GM12878 (cell line): ENCODE results near the gene GDF15. TPM values are rescaled to one million over a fixed set of nuclear protein-coding genes. Genes with fewer than 3 reads are reported as not detected.
A peak's percentile ranks its signal among the peaks of the same experiment; 100 is the strongest.

Experiments
- ATAC-seq: fragments of 200-7000 bp; cut with Tn5 transposase; 3 replicates; pipeline ENCODE4 v1.9.1; 2020; ENCODE audit warnings: mild to moderate bottlenecking, moderate library complexity
- BruUV-seq: library from RNA; stranded (reverse); fragments of 400-500 nt; replicated peaks from 2 replicates; lab custom pipeline; 2021; lab: Mats Ljungman, UMichigan
- CTCF ChIA-PET: fragments of 300-600 bp; sonication (Branson Sonifier 250); formaldehyde crosslinking; extraction: SDS; loops from one replicate; lab custom pipeline; 2021; ENCODE audit warnings: inconsistent platforms; lab: Yijun Ruan, JAX
- POLR2A ChIA-PET: fragments of 350-600 bp; formaldehyde crosslinking; extraction: SDS; loops from one replicate; lab custom pipeline; 2021; ENCODE audit warnings: inconsistent platforms; lab: Charles Lee
- RAD21 ChIA-PET: fragments of 300-600 bp; sonication (Branson Sonifier 250); formaldehyde crosslinking; loops from one replicate; lab custom pipeline; 2023; ENCODE audit warnings: antibody characterized with exemption; ENCODE audit not compliant: unreplicated experiment; lab: Charles Lee
- SMC1A ChIA-PET: fragments of 300-600 bp; sonication (Branson Sonifier 250); formaldehyde crosslinking; loops from one replicate; lab custom pipeline; 2023; ENCODE audit not compliant: unreplicated experiment, uncharacterized antibody; lab: Charles Lee
- DNase-seq: peaks from one replicate; pipeline ENCODE4 v3.0.0-alpha.2; 2011; ENCODE audit warnings: low read depth, low spot score
- FAIRE-seq: peaks from 3 replicates; lab custom pipeline; 2011; peaks lifted over from hg19 to GRCh38; lab: Jason Lieb, UNC
- H2AFZ ChIP-seq: 2 replicates; pipeline ENCODE4 v1.6.0; 2011; ENCODE audit warnings: low read depth, low read length, control low read depth; ENCODE audit not compliant: control insufficient read depth
- H3K27ac ChIP-seq: 2 replicates; pipeline ENCODE4 v1.5.1; 2011; ENCODE audit warnings: control low read depth; ENCODE audit not compliant: control insufficient read depth, insufficient read depth
- H3K27me3 ChIP-seq, 2 experiments: replicated peaks in 1 of 2; 2 replicates each; pipeline versions ENCODE4 v1.6.0 to v1.6.1; 2011; ENCODE audit warnings: low read length in 1 of 2; ENCODE audit not compliant: control insufficient read depth in 2 of 2, insufficient read depth in 2 of 2
- H3K36me3 ChIP-seq, 2 experiments: 2 replicates each; pipeline ENCODE4 v1.5.1; 2011; ENCODE audit warnings: low read length in 1 of 2; ENCODE audit not compliant: control insufficient read depth in 2 of 2, insufficient read depth in 2 of 2
- H3K4me1 ChIP-seq: 2 replicates; pipeline ENCODE4 v1.6.1; 2011; ENCODE audit warnings: mild to moderate bottlenecking, low read length, moderate library complexity, mixed read lengths; ENCODE audit not compliant: control insufficient read depth, insufficient read depth
- H3K4me2 ChIP-seq: 2 replicates; pipeline ENCODE4 v1.6.0; 2011; ENCODE audit warnings: control low read depth; ENCODE audit not compliant: control insufficient read depth, insufficient read depth
- H3K4me3 ChIP-seq: fragments of 200-600 bp; sonication (generic); 2 replicates; pipeline ENCODE4 v1.5.1; 2016
- H3K79me2 ChIP-seq: 2 replicates; pipeline ENCODE4 v1.6.0; 2011; ENCODE audit warnings: low read length; ENCODE audit not compliant: control insufficient read depth, insufficient read depth
- H3K9ac ChIP-seq: 2 replicates; pipeline ENCODE4 v1.8.0; 2011; ENCODE audit warnings: low read length, control low read depth, mixed read lengths; ENCODE audit not compliant: control insufficient read depth, insufficient read depth
- H3K9me3 ChIP-seq: replicated peaks from 3 replicates; pipeline ENCODE4 v1.5.1; 2011; ENCODE audit warnings: mild to moderate bottlenecking, low read length; ENCODE audit not compliant: control insufficient read depth, insufficient read depth
- H4K20me1 ChIP-seq: 2 replicates; pipeline ENCODE4 v1.6.0; 2011; ENCODE audit not compliant: control insufficient read depth, insufficient read depth
- IKZF1 ChIP-seq: fragments of 450-650 bp; conservative IDR thresholded peaks from 2 replicates; pipeline ENCODE4 v1.6.1; 2017; ENCODE audit warnings: antibody characterized with exemption, mild to moderate bottlenecking
- MEF2B ChIP-seq: fragments of 450-650 bp; IDR thresholded peaks from 2 replicates; pipeline ENCODE4 v1.6.1; 2018; ENCODE audit warnings: mild to moderate bottlenecking, moderate library complexity; ENCODE audit not compliant: partially characterized antibody, poor library complexity, severe bottlenecking
- SRF ChIP-seq, 2 experiments: IDR thresholded peaks; 2 replicates each; pipeline ENCODE4 v1.6.1; 2011; ENCODE audit warnings: low read depth in 2 of 2, low read length in 2 of 2, mild to moderate bottlenecking in 1 of 2, moderate library complexity in 1 of 2
- WGBS: methylation state at CpG from one replicate; pipeline ENCODE4 v1.1.6; 2016; ENCODE audit warnings: low lambda C conversion rate; ENCODE audit not compliant: insufficient replicate concordance, insufficient coverage; ENCODE audit errors: missing lambda C conversion rate; 5-methylcytosine and 5-hydroxymethylcytosine counted together
- in situ Hi-C: fragments of 300-500 bp; cut with MboI; formaldehyde crosslinking; loops from 9 replicates; pipeline ENCODE4 v1.14.3; 2018; ENCODE audit warnings: mixed read lengths
- intact Hi-C: fragments of 100-400 bp; cut with micrococcal nuclease; formaldehyde crosslinking; loops from one replicate; pipeline ENCODE4 v1.14.2; 2022; ENCODE audit not compliant: unreplicated experiment
- microRNA-seq: library from miRNA; unstranded; fragments of <30 nt; microRNA quantifications from one replicate; pipeline ENCODE4, GENCODE V29; 2018
- polyA plus RNA-seq, 11 experiments: library from polyadenylated mRNA; depleted of rRNA in 4 of 11; unstranded in 6 of 11; stranded (reverse) in 5 of 11; fragments of >200 nt; fragmentation: Nextera tagmentation in 4 of 11; fragmentation: Illumina TruSeq in 1 of 11; extraction: Ambion mirVana in 4 of 11; extraction: Trizol in 1 of 11; gene quantifications; 1 replicate in 1 of 11; 2 replicates in 10 of 11; pipeline versions ENCODE4 v1.2.1 to v1.2.3, GENCODE V29; 2011 to 2016; ENCODE audit warnings: inconsistent platforms in 2 of 11, missing spikeins in 2 of 11, low read depth in 1 of 11
- small RNA-seq: library from RNA; depleted of rRNA; stranded (forward); fragments of <200 nt; gene quantifications from one replicate; pipeline ENCODE3, GENCODE V24; 2014
- total RNA-seq, 4 experiments: library from RNA; depleted of rRNA in 3 of 4; stranded (reverse); fragments of >200 nt in 3 of 4; fragmentation: Illumina TruSeq in 1 of 4; extraction: Trizol in 1 of 4; gene quantifications; 2 replicates each; pipeline versions ENCODE4 v1.2.1 to v1.2.3, GENCODE V29; 2013 to 2021

The GDF15 gene
- total and polyA plus RNA-seq, 10 of the 15 experiments (the other 5 are each of a cell fraction or from before 2014, with no cell fraction given), result 0.11 to 3.6 (median 1.6) TPM; not detected in 1

GRCh38 chr19:18438331-18439024 is 52.5 kb downstream of the GDF15 start:
- Histone ChIP-seq H2AFZ (no peak overlapping the region), H3K4me3 (no peak overlapping the region), H3K79me2 (no peaks in the 10 kb centered on the region), H3K36me3 (peaks cover 0 to 2% of the 10 kb centered on the region in 2 experiments; a peak in 1 of 4 replicates), H4K20me1 (no peaks in the 10 kb centered on the region; the same call in 1 of the 2 replicates), H3K4me1 (peaks cover 14% of the 10 kb centered on the region), H3K27me3 (no peaks in the 10 kb centered on the region), H3K9ac (no peak overlapping the region), H3K4me2 (no peak overlapping the region), H3K27ac (no peak overlapping the region), H3K9me3 (no peaks in the 10 kb centered on the region; the same call in 2 of the 3 replicates)
- CTCF ChIA-PET, result interaction anchor here (1.3 kb wide), 1 partner anchor 12 kb away, joined by 4 read pairs; no protein-coding TSS in a partner anchor
- intact Hi-C loops (no loop called here), in situ Hi-C loops (no loop called here)
- ATAC-seq (no peak), DNase-seq (no peak), FAIRE-seq (no peak)
- no TSS peak for BruUV-seq
- POLR2A ChIA-PET, result no interaction called here
- peak; percentile 20; the same call in 1 of the 2 replicates for TF ChIP-seq IKZF1
- TF ChIP-seq MEF2B, result no peak
- no peak for TF ChIP-seq SRF (IDR thresholded peaks at IDR 0.05; ENCODE audit: low read depth in 2 of 2, low read length in 2 of 2)
- SMC1A ChIA-PET, result no interaction called here
- 75% methylated on average over 23 of the region's 24 CpGs for WGBS
- RAD21 ChIA-PET, result no interaction called here

Small RNA genes lying within 50 kb of the gene (microRNA-seq; reads per million reads assigned to microRNA genes)
- gene MIR3189, result not detected

Small RNA genes lying within 50 kb of the gene (small RNA-seq; reads per million reads assigned to genes)
- gene MIR3189, result not detected

Other genes with a start within 250 kb of the GDF15 start
Only the 7 nearest of the 19 such genes appear.
- gene IQCN, start 111.7 kb upstream of the GDF15 start, total RNA-seq (2014; rRNA removed), result 0.23 and 0.27 TPM in 2 replicates
- gene IQCN, start 111.7 kb upstream of the GDF15 start, total RNA-seq (2014; rRNA removed; fragmentation: Illumina TruSeq; extraction: Trizol), result 0.27 and 0.28 TPM in 2 replicates
- 0.54 and 0.64 TPM in 2 replicates for gene IQCN, start 111.7 kb upstream of the GDF15 start, total RNA-seq (2021)
- gene IQCN, start 111.7 kb upstream of the GDF15 start, polyA plus RNA-seq (2011; rRNA removed), result 0.01 TPM in 1 of 2 replicates, not detected in the other
- 0.08 and 0.19 TPM in 2 replicates for gene IQCN, start 111.7 kb upstream of the GDF15 start, polyA plus RNA-seq (2014; fragmentation: Illumina TruSeq; extraction: Trizol)
- gene IQCN, start 111.7 kb upstream of the GDF15 start, polyA plus RNA-seq (2014; fragmentation: Nextera tagmentation; extraction: Ambion mirVana), result not detected
- gene IQCN, start 111.7 kb upstream of the GDF15 start, polyA plus RNA-seq (2014; rRNA removed), result 0.45 and 0.72 TPM in 2 replicates
- gene IQCN, start 111.7 kb upstream of the GDF15 start, polyA plus RNA-seq (2016; fragmentation: Nextera tagmentation; extraction: Ambion mirVana), result under 1 TPM in 1 of 2 experiments, not detected in 1; 0.07 TPM
- 91.3 and 116 TPM in 2 replicates for gene JUND, start 104.5 kb upstream of the GDF15 start, total RNA-seq (2014; rRNA removed)
- gene JUND, start 104.5 kb upstream of the GDF15 start, total RNA-seq (2014; rRNA removed; fragmentation: Illumina TruSeq; extraction: Trizol), result 16.9 and 19.1 TPM in 2 replicates
- 164 and 176 TPM in 2 replicates for gene JUND, start 104.5 kb upstream of the GDF15 start, total RNA-seq (2021)
- gene JUND, start 104.5 kb upstream of the GDF15 start, polyA plus RNA-seq (2011; rRNA removed), result 9.2 and 18.6 TPM in 2 replicates
- 20.3 and 26.8 TPM in 2 replicates for gene JUND, start 104.5 kb upstream of the GDF15 start, polyA plus RNA-seq (2014; fragmentation: Illumina TruSeq; extraction: Trizol)
- 10 to 100 TPM; 11.2 to 16.0 TPM for gene JUND, start 104.5 kb upstream of the GDF15 start, polyA plus RNA-seq (2014; fragmentation: Nextera tagmentation; extraction: Ambion mirVana)
- 148 and 166 TPM in 2 replicates for gene JUND, start 104.5 kb upstream of the GDF15 start, polyA plus RNA-seq (2014; rRNA removed)
- gene JUND, start 104.5 kb upstream of the GDF15 start, polyA plus RNA-seq (2016; fragmentation: Nextera tagmentation; extraction: Ambion mirVana), result 1 to 10 TPM; 7.4 to 9.1 TPM
- 430 and 457 TPM in 2 replicates for gene LSM4, start 63.1 kb upstream of the GDF15 start, total RNA-seq (2014; rRNA removed)
- 163 and 186 TPM in 2 replicates for gene LSM4, start 63.1 kb upstream of the GDF15 start, total RNA-seq (2014; rRNA removed; fragmentation: Illumina TruSeq; extraction: Trizol)
- 248 and 251 TPM in 2 replicates for gene LSM4, start 63.1 kb upstream of the GDF15 start, total RNA-seq (2021)
- 95.6 and 140 TPM in 2 replicates for gene LSM4, start 63.1 kb upstream of the GDF15 start, polyA plus RNA-seq (2011; rRNA removed)
- 59.2 and 86.6 TPM in 2 replicates for gene LSM4, start 63.1 kb upstream of the GDF15 start, polyA plus RNA-seq (2014; fragmentation: Illumina TruSeq; extraction: Trizol)
- gene LSM4, start 63.1 kb upstream of the GDF15 start, polyA plus RNA-seq (2014; fragmentation: Nextera tagmentation; extraction: Ambion mirVana), result 10 to 100 TPM; 12.6 to 38.2 TPM
- 439 and 477 TPM in 2 replicates for gene LSM4, start 63.1 kb upstream of the GDF15 start, polyA plus RNA-seq (2014; rRNA removed)
- gene LSM4, start 63.1 kb upstream of the GDF15 start, polyA plus RNA-seq (2016; fragmentation: Nextera tagmentation; extraction: Ambion mirVana), result 100 to 1,000 TPM; 628 to 652 TPM
- gene PGPEP1, start 45.6 kb upstream of the GDF15 start, total RNA-seq (2014; rRNA removed), result 14.6 and 15.5 TPM in 2 replicates
- 22.8 and 25.1 TPM in 2 replicates for gene PGPEP1, start 45.6 kb upstream of the GDF15 start, total RNA-seq (2014; rRNA removed; fragmentation: Illumina TruSeq; extraction: Trizol)
- gene PGPEP1, start 45.6 kb upstream of the GDF15 start, total RNA-seq (2021), result 37.9 and 39.4 TPM in 2 replicates
- gene PGPEP1, start 45.6 kb upstream of the GDF15 start, polyA plus RNA-seq (2011; rRNA removed), result 21.4 and 33.7 TPM in 2 replicates
- 11.3 and 14.4 TPM in 2 replicates for gene PGPEP1, start 45.6 kb upstream of the GDF15 start, polyA plus RNA-seq (2014; fragmentation: Illumina TruSeq; extraction: Trizol)
- gene PGPEP1, start 45.6 kb upstream of the GDF15 start, polyA plus RNA-seq (2014; fragmentation: Nextera tagmentation; extraction: Ambion mirVana), result 10 to 100 TPM; 13.8 to 13.9 TPM
- 18.2 and 20.7 TPM in 2 replicates for gene PGPEP1, start 45.6 kb upstream of the GDF15 start, polyA plus RNA-seq (2014; rRNA removed)
- 10 to 100 TPM; 15.9 to 20.5 TPM for gene PGPEP1, start 45.6 kb upstream of the GDF15 start, polyA plus RNA-seq (2016; fragmentation: Nextera tagmentation; extraction: Ambion mirVana)
- gene LRRC25, start 11.5 kb downstream of the GDF15 start, total RNA-seq (2014; rRNA removed), result 2.5 and 2.9 TPM in 2 replicates
- 1.1 TPM in 2 replicates for gene LRRC25, start 11.5 kb downstream of the GDF15 start, total RNA-seq (2014; rRNA removed; fragmentation: Illumina TruSeq; extraction: Trizol)
- 2.7 TPM in 2 replicates for gene LRRC25, start 11.5 kb downstream of the GDF15 start, total RNA-seq (2021)
- gene LRRC25, start 11.5 kb downstream of the GDF15 start, polyA plus RNA-seq (2011; rRNA removed), result 0.19 and 0.38 TPM in 2 replicates
- 1.00 and 1.3 TPM in 2 replicates for gene LRRC25, start 11.5 kb downstream of the GDF15 start, polyA plus RNA-seq (2014; fragmentation: Illumina TruSeq; extraction: Trizol)
- under 1 TPM; 0.50 to 0.53 TPM for gene LRRC25, start 11.5 kb downstream of the GDF15 start, polyA plus RNA-seq (2014; fragmentation: Nextera tagmentation; extraction: Ambion mirVana)
- 2.1 and 2.7 TPM in 2 replicates for gene LRRC25, start 11.5 kb downstream of the GDF15 start, polyA plus RNA-seq (2014; rRNA removed)
- 1 to 10 TPM; 1.2 to 1.6 TPM for gene LRRC25, start 11.5 kb downstream of the GDF15 start, polyA plus RNA-seq (2016; fragmentation: Nextera tagmentation; extraction: Ambion mirVana)
- 91.4 and 122 TPM in 2 replicates for gene SSBP4, start 33.2 kb downstream of the GDF15 start, total RNA-seq (2014; rRNA removed)
- gene SSBP4, start 33.2 kb downstream of the GDF15 start, total RNA-seq (2014; rRNA removed; fragmentation: Illumina TruSeq; extraction: Trizol), result 32.9 and 39.5 TPM in 2 replicates
- gene SSBP4, start 33.2 kb downstream of the GDF15 start, total RNA-seq (2021), result 131 and 150 TPM in 2 replicates
- gene SSBP4, start 33.2 kb downstream of the GDF15 start, polyA plus RNA-seq (2011; rRNA removed), result 11.5 and 19.0 TPM in 2 replicates
- 7.1 and 22.5 TPM in 2 replicates for gene SSBP4, start 33.2 kb downstream of the GDF15 start, polyA plus RNA-seq (2014; fragmentation: Illumina TruSeq; extraction: Trizol)
- 1 to 10 TPM in 1 of 2 experiments, under 1 TPM in 1; 0.37 to 6.6 TPM for gene SSBP4, start 33.2 kb downstream of the GDF15 start, polyA plus RNA-seq (2014; fragmentation: Nextera tagmentation; extraction: Ambion mirVana)
- 98.3 and 119 TPM in 2 replicates for gene SSBP4, start 33.2 kb downstream of the GDF15 start, polyA plus RNA-seq (2014; rRNA removed)
- 10 to 100 TPM; 38.3 to 58.5 TPM for gene SSBP4, start 33.2 kb downstream of the GDF15 start, polyA plus RNA-seq (2016; fragmentation: Nextera tagmentation; extraction: Ambion mirVana)
- 9.9 and 12.3 TPM in 2 replicates for gene ISYNA1, start 52.0 kb downstream of the GDF15 start, total RNA-seq (2014; rRNA removed)
- gene ISYNA1, start 52.0 kb downstream of the GDF15 start, total RNA-seq (2014; rRNA removed; fragmentation: Illumina TruSeq; extraction: Trizol), result 4.9 and 5.3 TPM in 2 replicates
- gene ISYNA1, start 52.0 kb downstream of the GDF15 start, total RNA-seq (2021), result 37.0 and 38.8 TPM in 2 replicates
- gene ISYNA1, start 52.0 kb downstream of the GDF15 start, polyA plus RNA-seq (2011; rRNA removed), result 0.78 and 1.9 TPM in 2 replicates
- 2.5 and 3.8 TPM in 2 replicates for gene ISYNA1, start 52.0 kb downstream of the GDF15 start, polyA plus RNA-seq (2014; fragmentation: Illumina TruSeq; extraction: Trizol)
- 1 to 10 TPM; 2.8 to 6.3 TPM for gene ISYNA1, start 52.0 kb downstream of the GDF15 start, polyA plus RNA-seq (2014; fragmentation: Nextera tagmentation; extraction: Ambion mirVana)
- 33.0 and 37.8 TPM in 2 replicates for gene ISYNA1, start 52.0 kb downstream of the GDF15 start, polyA plus RNA-seq (2014; rRNA removed)
- 10 to 100 TPM; 12.0 to 12.5 TPM for gene ISYNA1, start 52.0 kb downstream of the GDF15 start, polyA plus RNA-seq (2016; fragmentation: Nextera tagmentation; extraction: Ambion mirVana)